Ishikawa (cell line): ENCODE data around the gene INS.

Experiments
- CEBPB ChIP-seq: IDR thresholded peaks from 2 replicates; pipeline ENCODE4 v1.6.1; 2012
- EGR1 ChIP-seq: IDR thresholded peaks from 2 replicates; pipeline ENCODE4 v1.6.1; 2012
- EP300 ChIP-seq: IDR thresholded peaks from 2 replicates; pipeline ENCODE4 v1.6.1; 2012; ENCODE audit warnings: borderline replicate concordance
- FOXM1 ChIP-seq: IDR thresholded peaks from 2 replicates; pipeline ENCODE4 v1.6.1; 2012; ENCODE audit warnings: low read depth, borderline replicate concordance
- MAX ChIP-seq: IDR thresholded peaks from 2 replicates; pipeline ENCODE4 v1.6.1; 2012
- NFIC ChIP-seq: IDR thresholded peaks from 2 replicates; pipeline ENCODE4 v1.6.1; 2012
- RAD21 ChIP-seq: IDR thresholded peaks from 2 replicates; pipeline ENCODE4 v1.6.1; 2012; ENCODE audit warnings: low read depth
- REST ChIP-seq: IDR thresholded peaks from 2 replicates; pipeline ENCODE4 v1.6.1; 2012; ENCODE audit warnings: low read depth, mild to moderate bottlenecking
- TAF1 ChIP-seq: IDR thresholded peaks from 2 replicates; pipeline ENCODE4 v1.6.1; 2012; ENCODE audit warnings: low read depth, mild to moderate bottlenecking
- TCF12 ChIP-seq: IDR thresholded peaks from 2 replicates; pipeline ENCODE4 v1.6.1; 2012; ENCODE audit warnings: low read depth
- USF1 ChIP-seq: IDR thresholded peaks from 2 replicates; pipeline ENCODE4 v1.6.1; 2012
- YY1 ChIP-seq: IDR thresholded peaks from 2 replicates; pipeline ENCODE4 v1.6.1; 2012; ENCODE audit warnings: low read depth

- no peak for TF ChIP-seq REST
- no peak for TF ChIP-seq USF1
- TF ChIP-seq MAX = no peak
- TF ChIP-seq EP300 = no peak
- no peak for TF ChIP-seq CEBPB
- TF ChIP-seq EGR1 = no peak
- no peak for TF ChIP-seq RAD21
- TF ChIP-seq NFIC = no peak
- TF ChIP-seq YY1 = no peak
- no peak for TF ChIP-seq TAF1
- no peak for TF ChIP-seq FOXM1
- TF ChIP-seq TCF12 = no peak
Observed at GRCh38 chr11:2180789-2181370, 19.9 kb upstream of the INS start.
